Esophagus muscularis mucosa (tissue), 4 donors: ENCODE results near the gene TBX18.

Experiments used
- CTCF ChIP-seq, 3 experiments: fragments of 200-600 bp in 2 of 3; fragments of 450-650 bp in 1 of 3; sonication (generic) in 2 of 3; IDR thresholded peaks; one replicate each; pipeline ENCODE4 v1.5.1; 2017 to 2019; ENCODE audit warnings: antibody characterized with exemption in 3 of 3, mild to moderate bottlenecking in 2 of 3, moderate library complexity in 1 of 3
- EP300 ChIP-seq: sonication (generic); formaldehyde crosslinking; IDR thresholded peaks from one replicate; pipeline ENCODE4 v1.6.1; 2017; ENCODE audit warnings: antibody characterized with exemption
- POLR2A ChIP-seq: fragments of 450-650 bp; IDR thresholded peaks from one replicate; pipeline ENCODE4 v1.6.1; 2017; ENCODE audit warnings: antibody characterized with exemption, moderate library complexity, mild to moderate bottlenecking, low read depth
- POLR2AphosphoS5 ChIP-seq, 2 donors: sonication (generic); formaldehyde crosslinking; IDR thresholded peaks; one replicate each; pipeline ENCODE4 v1.6.1; 2017; ENCODE audit warnings: antibody characterized with exemption in 2 of 2

DNA sequence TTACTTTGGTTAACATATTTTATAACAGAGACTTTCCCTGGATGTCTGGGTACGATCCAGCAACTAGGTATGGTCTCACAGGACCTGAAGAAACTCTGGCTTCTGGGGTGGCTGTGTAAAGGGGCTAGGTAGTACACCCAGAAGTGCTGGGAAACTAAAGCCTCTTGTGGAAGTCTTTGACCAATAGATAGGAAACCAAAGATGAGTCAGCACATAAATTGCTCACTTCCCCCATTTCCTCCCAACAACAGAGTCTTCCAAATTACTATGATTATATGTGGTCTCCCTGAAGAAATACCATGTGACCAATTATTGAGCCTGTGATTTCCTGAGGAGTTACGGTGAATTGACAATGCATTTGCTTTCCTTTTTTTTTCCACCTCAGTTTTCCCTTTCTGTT lies 26.8 kb upstream of the TBX18 start:
- TF ChIP-seq POLR2A = no peak
- TF ChIP-seq EP300 = no peak
- TF ChIP-seq CTCF (IDR thresholded peaks at IDR 0.05) = no peak
- no peak for TF ChIP-seq POLR2AphosphoS5 (IDR thresholded peaks at IDR 0.05)
